ENCODE data around the gene SYCE1L. TPM values are rescaled to one million over a fixed set of nuclear protein-coding genes. Genes with fewer than 3 reads are reported as not detected.
"Not testable (repeated sequence)": the region's sequence is repeated elsewhere in the genome, so short reads cannot be mapped to it uniquely, and the experiment has no call there.

Gene SYCE1L, protein sequence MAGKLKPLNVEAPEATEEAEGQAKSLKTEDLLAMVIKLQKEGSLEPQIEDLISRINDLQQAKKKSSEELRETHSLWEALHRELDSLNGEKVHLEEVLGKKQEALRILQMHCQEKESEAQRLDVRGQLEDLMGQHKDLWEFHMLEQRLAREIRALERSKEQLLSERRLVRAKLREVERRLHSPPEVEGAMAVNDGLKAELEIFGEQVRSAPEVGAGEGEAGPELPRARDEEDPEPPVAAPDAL
- 1 to 10 TPM in 1 of 2 donors, under 1 TPM in 1; 0.87 to 2.6 TPM for polyA plus RNA-seq

DNA sequence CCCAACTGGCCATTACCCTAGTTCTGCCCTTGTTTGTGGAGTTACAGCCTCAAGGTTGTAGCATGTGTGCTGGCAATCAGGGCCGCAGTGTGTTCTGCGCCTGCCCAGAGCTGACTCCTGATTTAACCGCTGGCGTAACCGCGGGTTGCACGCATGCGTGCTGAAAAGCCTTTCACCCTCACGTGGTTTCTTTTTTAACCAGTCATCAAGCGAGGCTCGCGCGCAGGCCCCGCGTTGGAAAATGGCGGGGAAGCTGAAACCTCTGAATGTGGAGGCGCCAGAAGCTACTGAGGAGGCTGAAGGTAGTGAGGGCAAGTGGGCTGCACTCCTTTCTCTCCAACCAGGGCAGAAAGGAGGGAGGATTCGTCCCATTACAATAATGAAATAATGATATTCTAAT, at the start of gene SYCE1L:
Gene SYCE1L (plus strand): TSS at position 198 of the 400 bp plus-strand sequence. CDS start 44 bp downstream, at position 242.
- 94 to 96% methylated on average over 18 of the region's 18 CpGs for WGBS, 2 donors
- Histone ChIP-seq H3K4me1 (ENCODE audit: control insufficient read depth in 2 of 2, insufficient read depth in 2 of 2, low read length in 1 of 2) (no peaks in the 10 kb centered on the region), H3K9me3 (ENCODE audit: control insufficient read depth in 2 of 2, insufficient read depth in 1 of 2, low read depth in 1 of 2, low read length in 1 of 2) (no peaks in the 10 kb centered on the region), H3K4me3 (ENCODE audit: low read depth in 1 of 2, low read length in 2 of 2) (no peak within 1 kb of the TSS), H3K36me3 (ENCODE audit: control insufficient read depth in 2 of 2, insufficient read depth in 2 of 2, low read length in 1 of 2) (peaks cover 18 to 38% of the 10 kb centered on the region in 2 donors), H3K27me3 (ENCODE audit: control insufficient read depth in 1 of 2, insufficient read depth in 2 of 2, low read length in 2 of 2) (no peaks in the 10 kb centered on the region), H3K27ac (ENCODE audit: low read depth in 2 of 2, low read length in 1 of 2) (no peak within 1 kb of the TSS)

DNA sequence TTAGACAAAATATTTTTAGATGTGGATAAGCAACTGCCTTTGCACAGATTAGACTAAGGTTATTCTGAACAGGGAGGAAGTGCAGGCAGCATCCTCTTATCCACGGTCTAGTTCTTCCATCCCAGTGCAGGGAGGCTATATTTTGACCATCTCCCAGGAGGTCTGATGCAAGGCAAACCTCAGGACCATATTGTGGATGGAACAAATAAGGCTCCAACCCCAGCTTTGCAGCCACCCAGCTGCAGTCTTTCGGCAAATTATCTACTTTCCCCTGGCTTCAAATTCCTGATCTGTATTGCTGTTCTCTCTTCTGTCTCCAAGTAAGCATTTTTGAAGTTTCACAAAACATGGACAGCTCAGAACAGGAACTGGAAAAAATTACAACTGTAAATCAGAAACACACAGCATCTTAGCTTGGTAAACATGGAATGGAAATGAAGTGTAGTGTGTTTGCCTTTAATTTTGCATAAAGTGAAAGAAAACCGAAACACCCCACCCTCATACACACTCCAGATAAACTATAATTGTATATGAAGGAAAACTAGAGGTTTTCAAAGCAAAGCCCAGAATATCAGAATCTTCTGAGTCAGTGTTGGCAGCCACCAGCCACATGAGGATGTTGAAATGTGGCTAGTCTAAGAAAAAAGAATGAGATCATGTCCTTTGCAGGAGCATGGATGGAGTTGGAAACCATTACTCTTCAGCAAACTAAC, 41.7 kb upstream of the SYCE1L start:
- peaks cover 0 to 3% of the 10 kb centered on the region in 2 donors for H3K9me3 ChIP-seq (ENCODE audit: control insufficient read depth in 2 of 2, insufficient read depth in 1 of 2, low read depth in 1 of 2, low read length in 1 of 2)
- WGBS, 2 donors: 39 to 40% methylated on average over 3 of the region's 3 CpGs

DNA sequence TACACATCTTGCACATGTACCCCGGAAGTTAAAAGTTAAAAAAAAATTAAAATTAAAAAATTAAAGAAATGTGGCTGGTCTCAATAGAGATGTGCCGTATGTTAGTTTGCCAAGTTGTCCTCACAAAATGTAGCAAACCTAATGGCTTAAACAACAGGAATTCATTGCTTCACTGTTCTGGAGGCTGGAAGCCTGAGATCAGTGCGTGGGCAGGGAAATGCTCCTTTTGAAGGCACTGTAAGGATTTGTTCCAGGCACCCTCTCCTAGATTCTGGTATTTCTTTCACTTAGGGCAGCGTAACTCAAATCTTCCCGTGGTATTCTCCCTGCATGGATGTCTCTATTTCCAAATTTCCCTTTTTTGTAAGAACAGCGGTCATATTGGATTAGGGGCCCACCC, 40.9 kb upstream of the SYCE1L start:
- no peaks in the 10 kb centered on the region for H3K36me3 ChIP-seq (ENCODE audit: control insufficient read depth in 2 of 2, insufficient read depth in 2 of 2, low read length in 1 of 2)
- H3K9me3 ChIP-seq (ENCODE audit: control insufficient read depth in 2 of 2, insufficient read depth in 1 of 2, low read depth in 1 of 2, low read length in 1 of 2): peaks cover 0 to 3% of the 10 kb centered on the region in 2 donors
- H3K27me3 ChIP-seq (ENCODE audit: control insufficient read depth in 1 of 2, insufficient read depth in 2 of 2, low read length in 2 of 2): no peaks in the 10 kb centered on the region
- H3K4me3 ChIP-seq (ENCODE audit: low read depth in 1 of 2, low read length in 2 of 2): no peak overlapping the region
- H3K4me1 ChIP-seq (ENCODE audit: control insufficient read depth in 2 of 2, insufficient read depth in 2 of 2, low read length in 1 of 2): no peaks in the 10 kb centered on the region
- no peak overlapping the region for H3K27ac ChIP-seq (ENCODE audit: low read depth in 2 of 2, low read length in 1 of 2)
- WGBS, 2 donors: 89 to 90% methylated on average over 6 of the region's 6 CpGs

More for the DNA sequence above, 41.7 kb upstream of the SYCE1L start:
- no peaks in the 10 kb centered on the region for H3K36me3 ChIP-seq (ENCODE audit: control insufficient read depth in 2 of 2, insufficient read depth in 2 of 2, low read length in 1 of 2)
- no peaks in the 10 kb centered on the region for H3K27me3 ChIP-seq (ENCODE audit: control insufficient read depth in 1 of 2, insufficient read depth in 2 of 2, low read length in 2 of 2)
- H3K4me3 ChIP-seq (ENCODE audit: low read depth in 1 of 2, low read length in 2 of 2): no peak overlapping the region
- H3K27ac ChIP-seq (ENCODE audit: low read depth in 2 of 2, low read length in 1 of 2): no peak overlapping the region
- H3K4me1 ChIP-seq (ENCODE audit: control insufficient read depth in 2 of 2, insufficient read depth in 2 of 2, low read length in 1 of 2): no peaks in the 10 kb centered on the region

DNA sequence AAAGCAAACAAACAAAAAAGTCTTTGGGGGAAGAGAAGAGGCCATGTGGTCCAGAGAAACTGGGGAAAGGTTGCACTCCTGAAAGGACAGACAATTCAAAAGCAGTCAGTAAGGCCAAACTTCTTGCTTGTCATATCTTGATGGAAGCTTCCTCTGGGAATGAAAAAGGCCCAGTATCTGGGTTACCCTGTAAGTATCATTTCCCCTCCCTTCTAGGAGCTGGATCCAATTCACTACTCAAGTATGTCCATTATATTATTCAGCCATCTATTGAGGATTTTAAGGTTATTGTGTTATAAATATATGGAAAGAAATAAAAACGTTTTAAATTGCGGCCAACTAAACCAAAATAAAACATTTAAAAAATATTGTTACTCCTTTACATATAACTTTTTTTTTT, 34.2 kb upstream of the SYCE1L start:
- Histone ChIP-seq H3K27ac (ENCODE audit: low read depth in 2 of 2, low read length in 1 of 2) (no peak overlapping the region), H3K4me1 (ENCODE audit: control insufficient read depth in 2 of 2, insufficient read depth in 2 of 2, low read length in 1 of 2) (no peaks in the 10 kb centered on the region), H3K36me3 (ENCODE audit: control insufficient read depth in 2 of 2, insufficient read depth in 2 of 2, low read length in 1 of 2) (no peaks in the 10 kb centered on the region), H3K4me3 (ENCODE audit: low read depth in 1 of 2, low read length in 2 of 2) (no peak overlapping the region), H3K9me3 (ENCODE audit: control insufficient read depth in 2 of 2, insufficient read depth in 1 of 2, low read depth in 1 of 2, low read length in 1 of 2) (no peaks in the 10 kb centered on the region), H3K27me3 (ENCODE audit: control insufficient read depth in 1 of 2, insufficient read depth in 2 of 2, low read length in 2 of 2) (no peaks in the 10 kb centered on the region)
- 79 to 87% methylated on average over 2 of the region's 2 CpGs for WGBS, 2 donors

DNA sequence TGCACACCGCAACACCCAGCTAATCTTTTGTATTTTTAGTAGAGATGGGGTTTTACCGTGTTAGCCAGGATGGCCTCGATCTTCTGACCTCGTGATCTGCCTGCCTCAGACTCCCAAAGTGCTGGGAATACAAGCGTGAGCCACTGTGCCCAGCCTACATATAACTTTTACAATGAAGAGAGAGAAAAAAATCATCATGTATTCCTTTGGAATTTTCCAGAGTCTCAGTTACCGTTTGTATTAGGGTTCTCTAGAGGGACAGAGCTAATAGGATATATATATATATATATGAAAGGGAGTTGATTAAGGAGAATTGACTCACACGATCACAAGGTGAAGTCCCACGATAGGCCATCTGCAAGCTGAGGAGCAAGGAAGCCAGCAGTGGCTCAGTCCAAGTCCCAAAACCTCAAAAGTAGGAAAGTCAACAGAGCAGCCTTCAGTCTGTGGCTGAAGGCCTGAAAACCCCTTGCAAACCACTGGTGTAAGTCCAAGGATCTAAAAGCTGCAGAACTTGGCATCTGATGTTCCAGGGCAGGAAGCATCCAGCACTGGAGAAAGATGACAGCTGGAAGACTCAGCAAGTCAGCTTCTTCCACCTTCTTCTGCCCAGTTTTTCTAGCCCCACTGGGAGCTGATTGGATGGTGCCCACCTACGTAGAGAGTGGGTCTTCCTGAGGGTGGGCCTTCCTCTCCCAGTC, 33.5 kb upstream of the SYCE1L start:
- not testable (repeated sequence) for H3K27me3 ChIP-seq (ENCODE audit: control insufficient read depth in 1 of 2, insufficient read depth in 2 of 2, low read length in 2 of 2); H3K9me3 ChIP-seq (ENCODE audit: control insufficient read depth in 2 of 2, insufficient read depth in 1 of 2, low read depth in 1 of 2, low read length in 1 of 2); H3K36me3 ChIP-seq (ENCODE audit: control insufficient read depth in 2 of 2, insufficient read depth in 2 of 2, low read length in 1 of 2); H3K27ac ChIP-seq (ENCODE audit: low read depth in 2 of 2, low read length in 1 of 2); H3K4me1 ChIP-seq (ENCODE audit: control insufficient read depth in 2 of 2, insufficient read depth in 2 of 2, low read length in 1 of 2); H3K4me3 ChIP-seq (ENCODE audit: low read depth in 1 of 2, low read length in 2 of 2)
- 80 to 82% methylated on average over 9 of the region's 9 CpGs for WGBS, 2 donors

DNA sequence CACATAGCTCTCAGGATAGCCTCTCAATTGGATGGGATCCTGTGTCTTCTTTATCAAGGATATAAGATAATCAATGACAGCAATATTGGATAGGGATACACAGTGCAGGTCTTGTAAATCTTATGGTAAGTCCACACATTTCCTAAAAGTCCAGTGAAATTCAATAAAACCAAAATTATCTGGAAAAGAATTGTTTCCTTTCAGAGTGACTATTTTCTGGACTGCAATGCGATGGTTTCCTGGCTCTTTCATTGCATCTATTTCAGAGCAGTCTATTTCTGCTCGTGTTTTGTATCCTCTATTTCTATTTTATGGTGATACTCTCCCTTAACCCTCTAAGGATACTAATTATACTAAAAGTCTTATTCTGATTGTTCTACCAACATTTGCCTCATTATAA, 32.5 kb upstream of the SYCE1L start:
- Histone ChIP-seq H3K27me3 (ENCODE audit: control insufficient read depth in 1 of 2, insufficient read depth in 2 of 2, low read length in 2 of 2) (no peaks in the 10 kb centered on the region), H3K4me3 (ENCODE audit: low read depth in 1 of 2, low read length in 2 of 2) (no peak overlapping the region), H3K36me3 (ENCODE audit: control insufficient read depth in 2 of 2, insufficient read depth in 2 of 2, low read length in 1 of 2) (no peaks in the 10 kb centered on the region), H3K9me3 (ENCODE audit: control insufficient read depth in 2 of 2, insufficient read depth in 1 of 2, low read depth in 1 of 2, low read length in 1 of 2) (no peaks in the 10 kb centered on the region), H3K27ac (ENCODE audit: low read depth in 2 of 2, low read length in 1 of 2) (no peak overlapping the region), H3K4me1 (ENCODE audit: control insufficient read depth in 2 of 2, insufficient read depth in 2 of 2, low read length in 1 of 2) (no peaks in the 10 kb centered on the region)
- 68 to 69% methylated on average over 2 of the region's 2 CpGs for WGBS, 2 donors

DNA sequence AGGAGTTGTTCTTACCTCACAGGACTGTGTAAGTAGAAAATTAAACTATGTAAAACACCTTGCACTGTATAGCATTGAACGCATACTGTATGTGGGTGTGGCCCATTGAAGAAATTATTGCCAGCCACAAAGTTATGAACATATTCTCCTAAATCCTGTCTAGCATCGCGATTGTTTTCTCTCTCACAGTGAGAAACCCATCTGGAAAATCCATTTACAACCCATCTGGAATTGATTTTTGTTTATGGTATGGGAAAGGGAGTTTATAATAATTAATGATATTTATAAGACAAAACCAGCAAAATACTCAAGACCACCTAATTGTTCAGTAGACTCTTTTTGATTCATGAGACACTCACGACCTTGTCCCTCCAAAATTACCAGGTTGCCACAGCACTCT, 30.3 kb upstream of the SYCE1L start:
- Histone ChIP-seq H3K4me3 (ENCODE audit: low read depth in 1 of 2, low read length in 2 of 2) (no peak overlapping the region), H3K27ac (ENCODE audit: low read depth in 2 of 2, low read length in 1 of 2) (no peak overlapping the region), H3K27me3 (ENCODE audit: control insufficient read depth in 1 of 2, insufficient read depth in 2 of 2, low read length in 2 of 2) (no peaks in the 10 kb centered on the region), H3K9me3 (ENCODE audit: control insufficient read depth in 2 of 2, insufficient read depth in 1 of 2, low read depth in 1 of 2, low read length in 1 of 2) (no peaks in the 10 kb centered on the region), H3K4me1 (ENCODE audit: control insufficient read depth in 2 of 2, insufficient read depth in 2 of 2, low read length in 1 of 2) (no peaks in the 10 kb centered on the region), H3K36me3 (ENCODE audit: control insufficient read depth in 2 of 2, insufficient read depth in 2 of 2, low read length in 1 of 2) (no peaks in the 10 kb centered on the region)
- WGBS, 2 donors: 63 to 77% methylated on average over 4 of the region's 4 CpGs

DNA sequence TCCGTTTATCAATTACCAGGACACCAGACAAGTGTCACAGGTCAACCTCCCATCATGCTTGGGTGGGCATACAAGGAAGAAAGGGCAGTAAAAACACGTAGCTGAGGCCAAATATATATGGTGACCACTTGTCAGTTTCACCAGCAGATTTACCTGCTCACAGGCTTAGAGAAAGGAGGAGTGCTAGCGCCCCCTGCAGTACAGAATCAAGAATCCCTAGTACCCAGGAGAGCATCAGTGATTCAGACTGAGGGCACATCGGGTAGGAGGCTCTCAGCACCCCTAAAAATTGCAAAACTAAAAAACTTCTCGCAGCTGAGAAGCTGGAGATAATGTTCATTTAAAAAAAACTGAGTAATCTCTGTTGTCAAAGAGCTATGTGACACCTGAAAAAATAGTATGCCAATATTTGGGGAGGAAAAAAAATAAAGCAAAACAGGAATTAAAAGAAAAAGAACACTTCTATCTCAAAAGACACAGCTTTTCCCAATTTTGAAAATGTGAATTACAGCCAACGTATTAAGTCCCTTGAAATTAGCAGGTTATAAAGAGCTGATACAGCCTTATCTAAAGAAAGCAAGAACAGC, 29.5 kb upstream of the SYCE1L start:
- Histone ChIP-seq H3K4me3 (ENCODE audit: low read depth in 1 of 2, low read length in 2 of 2) (no peak overlapping the region), H3K27me3 (ENCODE audit: control insufficient read depth in 1 of 2, insufficient read depth in 2 of 2, low read length in 2 of 2) (no peaks in the 10 kb centered on the region), H3K27ac (ENCODE audit: low read depth in 2 of 2, low read length in 1 of 2) (no peak overlapping the region), H3K4me1 (ENCODE audit: control insufficient read depth in 2 of 2, insufficient read depth in 2 of 2, low read length in 1 of 2) (no peaks in the 10 kb centered on the region), H3K36me3 (ENCODE audit: control insufficient read depth in 2 of 2, insufficient read depth in 2 of 2, low read length in 1 of 2) (no peaks in the 10 kb centered on the region), H3K9me3 (ENCODE audit: control insufficient read depth in 2 of 2, insufficient read depth in 1 of 2, low read depth in 1 of 2, low read length in 1 of 2) (no peaks in the 10 kb centered on the region)
- 12 to 17% methylated on average over 6 of the region's 6 CpGs for WGBS, 2 donors

DNA sequence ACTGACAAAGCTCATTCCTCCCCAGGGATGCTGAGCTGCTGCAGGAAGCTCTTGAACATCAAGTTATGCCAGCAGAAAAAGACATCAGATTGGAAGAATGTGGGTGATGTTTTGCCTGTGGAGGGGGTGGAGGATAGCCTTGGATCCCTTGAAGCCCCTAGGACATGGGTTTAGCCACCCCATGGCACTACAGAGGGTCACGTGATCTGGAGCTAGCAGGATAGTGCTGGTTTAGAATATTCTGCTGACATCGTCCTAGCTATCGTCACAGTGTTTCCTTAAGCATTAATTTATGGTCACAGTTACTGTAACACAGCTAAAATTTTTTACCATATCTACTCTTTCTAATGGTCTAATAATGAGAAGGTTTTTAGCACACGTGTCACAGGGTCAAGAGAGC, 28.4 kb upstream of the SYCE1L start:
- Histone ChIP-seq H3K27me3 (ENCODE audit: control insufficient read depth in 1 of 2, insufficient read depth in 2 of 2, low read length in 2 of 2) (no peaks in the 10 kb centered on the region), H3K4me3 (ENCODE audit: low read depth in 1 of 2, low read length in 2 of 2) (no peak overlapping the region), H3K4me1 (ENCODE audit: control insufficient read depth in 2 of 2, insufficient read depth in 2 of 2, low read length in 1 of 2) (no peaks in the 10 kb centered on the region), H3K36me3 (ENCODE audit: control insufficient read depth in 2 of 2, insufficient read depth in 2 of 2, low read length in 1 of 2) (no peaks in the 10 kb centered on the region), H3K27ac (ENCODE audit: low read depth in 2 of 2, low read length in 1 of 2) (no peak overlapping the region), H3K9me3 (ENCODE audit: control insufficient read depth in 2 of 2, insufficient read depth in 1 of 2, low read depth in 1 of 2, low read length in 1 of 2) (no peaks in the 10 kb centered on the region)
- 54 to 59% methylated on average over 4 of the region's 4 CpGs for WGBS, 2 donors
